IMR-90 (cell line): ENCODE data around the gene IL3RA. TPM values are rescaled to one million over a fixed set of nuclear protein-coding genes. Genes with fewer than 3 reads are reported as not detected.

Experiments
- ATAC-seq: fragments of 200-7000 bp; cut with Tn5 transposase; 2 replicates; pipeline ENCODE4 v1.9.1; 2020; ENCODE audit warnings: low read depth, mild to moderate bottlenecking, moderate library complexity
- BruUV-seq: library from RNA; stranded (reverse); fragments of 400-500 nt; replicated peaks from 2 replicates; lab custom pipeline; 2021; lab: Mats Ljungman, UMichigan
- CTCF ChIA-PET: fragments of 300-600 bp; formaldehyde crosslinking; extraction: SDS; loops from one replicate; lab custom pipeline; 2021; ENCODE audit warnings: antibody characterized with exemption; lab: Yijun Ruan, JAX
- POLR2A ChIA-PET: fragments of 300-600 bp; sonication (Branson Sonifier 250); formaldehyde crosslinking; loops from one replicate; lab custom pipeline; 2022; ENCODE audit warnings: antibody characterized with exemption; ENCODE audit not compliant: unreplicated experiment; lab: Charles Lee
- DNase-seq: peaks from one replicate; pipeline ENCODE4 v3.0.0; 2013
- H2AFZ ChIP-seq: replicated peaks from 2 replicates; pipeline ENCODE3; 2013; ENCODE audit warnings: low read length, mild to moderate bottlenecking; ENCODE audit not compliant: poor library complexity
- H2AK5ac ChIP-seq: 2 replicates; pipeline ENCODE4 v1.6.1; 2013; ENCODE audit warnings: low read depth, low read length, inconsistent platforms
- H2AK9ac ChIP-seq: replicated peaks from 2 replicates; pipeline ENCODE3; 2013; ENCODE audit warnings: mild to moderate bottlenecking, low read depth, low read length, moderate library complexity; ENCODE audit not compliant: poor library complexity
- H2BK120ac ChIP-seq: 2 replicates; pipeline ENCODE4 v1.6.1; 2013; ENCODE audit warnings: low read depth, low read length, inconsistent platforms
- H2BK15ac ChIP-seq: 3 replicates; pipeline ENCODE4 v1.6.1; 2013; ENCODE audit warnings: low read depth, low read length, inconsistent platforms
- H2BK20ac ChIP-seq: 2 replicates; pipeline ENCODE4 v1.6.1; 2013; ENCODE audit warnings: low read depth, mild to moderate bottlenecking, inconsistent platforms, low read length, moderate library complexity
- H2BK5ac ChIP-seq: 2 replicates; pipeline ENCODE4 v1.6.1; 2013; ENCODE audit warnings: mild to moderate bottlenecking, low read depth, low read length, inconsistent platforms; ENCODE audit not compliant: poor library complexity, severe bottlenecking
- H3K14ac ChIP-seq: replicated peaks from 2 replicates; pipeline ENCODE4 v1.6.1; 2013; ENCODE audit warnings: low read depth, low read length, inconsistent platforms
- H3K18ac ChIP-seq: 2 replicates; pipeline ENCODE4 v1.6.1; 2013; ENCODE audit warnings: low read depth, low read length, control low read depth
- H3K23ac ChIP-seq: 2 replicates; pipeline ENCODE4 v1.6.1; 2013; ENCODE audit warnings: low read depth, low read length, inconsistent platforms
- H3K27ac ChIP-seq: 2 replicates; pipeline ENCODE4 v1.5.1; 2013; ENCODE audit warnings: mild to moderate bottlenecking, control low read depth, low read length; ENCODE audit not compliant: insufficient read depth
- H3K27me3 ChIP-seq: 2 replicates; pipeline ENCODE4 v1.6.1; 2013; ENCODE audit warnings: low read length; ENCODE audit not compliant: control insufficient read depth, insufficient read depth
- H3K36me3 ChIP-seq: 2 replicates; pipeline ENCODE4 v1.6.1; 2013; ENCODE audit warnings: low read length, mixed read lengths; ENCODE audit not compliant: control insufficient read depth, insufficient read depth
- H3K4ac ChIP-seq: 2 replicates; pipeline ENCODE4 v1.6.1; 2013; ENCODE audit warnings: low read depth, low read length, inconsistent platforms
- H3K4me1 ChIP-seq: 2 replicates; pipeline ENCODE4 v1.6.1; 2013; ENCODE audit warnings: low read length, mixed read lengths; ENCODE audit not compliant: control insufficient read depth, insufficient read depth
- H3K4me2 ChIP-seq: 2 replicates; pipeline ENCODE4 v1.6.1; 2013; ENCODE audit warnings: low read depth, mild to moderate bottlenecking, control low read depth, low read length, moderate library complexity
- H3K4me3 ChIP-seq: 2 replicates; pipeline ENCODE4 v1.5.1; 2013; ENCODE audit warnings: low read depth, mild to moderate bottlenecking, control low read depth, low read length, moderate library complexity; ENCODE audit not compliant: insufficient read depth
- H3K56ac ChIP-seq: 2 replicates; pipeline ENCODE4 v1.6.1; 2013; ENCODE audit warnings: low read length, inconsistent platforms; ENCODE audit not compliant: insufficient read depth; ENCODE audit errors: extremely low read depth
- H3K79me1 ChIP-seq, 2 experiments: 2 replicates each; pipeline ENCODE4 v1.6.1; 2013; ENCODE audit warnings: low read length in 2 of 2, inconsistent platforms in 1 of 2, low read depth in 1 of 2
- H3K9ac ChIP-seq: 2 replicates; pipeline ENCODE4 v1.6.1; 2013; ENCODE audit warnings: low read depth, low read length, control low read depth
- H3K9me1 ChIP-seq: 2 replicates; pipeline ENCODE4 v1.6.1; 2013; ENCODE audit warnings: low read length, inconsistent platforms; ENCODE audit not compliant: insufficient read depth
- H3K9me3 ChIP-seq: 2 replicates; pipeline ENCODE4 v1.6.1; 2013; ENCODE audit warnings: low read length; ENCODE audit not compliant: control insufficient read depth, insufficient read depth
- H4K20me1 ChIP-seq: 2 replicates; pipeline ENCODE4 v1.6.1; 2013; ENCODE audit warnings: low read length, inconsistent platforms; ENCODE audit not compliant: insufficient read depth
- H4K5ac ChIP-seq: 2 replicates; pipeline ENCODE4 v1.6.1; 2013; ENCODE audit warnings: mild to moderate bottlenecking, low read depth, low read length, control low read depth
- H4K8ac ChIP-seq, 2 experiments: 2 replicates each; pipeline ENCODE4 v1.6.1; 2013; ENCODE audit warnings: low read depth in 2 of 2, low read length in 2 of 2, control low read depth in 1 of 2, inconsistent platforms in 1 of 2
- H4K91ac ChIP-seq: 2 replicates; pipeline ENCODE4 v1.6.1; 2013; ENCODE audit warnings: low read depth, low read length, inconsistent platforms; ENCODE audit not compliant: insufficient read depth
- BHLHE40 ChIP-seq: fragments of 150-350 bp; IDR thresholded peaks from 2 replicates; pipeline ENCODE4 v1.6.1; 2016; ENCODE audit warnings: mild to moderate bottlenecking, low read depth, low read length
- CEBPB ChIP-seq: IDR thresholded peaks from 2 replicates; pipeline ENCODE4 v1.6.1; 2012; ENCODE audit warnings: low read depth, low read length, improper control_type of control experiment
- CHD1 ChIP-seq: IDR thresholded peaks from 2 replicates; pipeline ENCODE4 v1.6.1; 2012; ENCODE audit warnings: low read depth, low read length, improper control_type of control experiment
- ELK1 ChIP-seq: fragments of 150-350 bp; IDR thresholded peaks from 2 replicates; pipeline ENCODE4 v1.6.1; 2016; ENCODE audit warnings: low read depth, mild to moderate bottlenecking, low read length, moderate library complexity, borderline replicate concordance
- FOS ChIP-seq: fragments of 150-350 bp; IDR thresholded peaks from 2 replicates; pipeline ENCODE4 v1.6.1; 2016; ENCODE audit warnings: low read depth, low read length
- MAFK ChIP-seq: IDR thresholded peaks from 2 replicates; pipeline ENCODE4 v1.6.1; 2012; ENCODE audit warnings: low read depth, low read length, improper control_type of control experiment
- MAZ ChIP-seq: IDR thresholded peaks from 2 replicates; pipeline ENCODE4 v1.6.1; 2012; ENCODE audit warnings: low read depth, mild to moderate bottlenecking, low read length, improper control_type of control experiment, moderate library complexity, borderline replicate concordance
- MXI1 ChIP-seq: IDR thresholded peaks from 2 replicates; pipeline ENCODE4 v1.6.1; 2012; ENCODE audit warnings: low read depth, mild to moderate bottlenecking, low read length, moderate library complexity, borderline replicate concordance
- NFE2L2 ChIP-seq: fragments of 150-350 bp; IDR thresholded peaks from 2 replicates; pipeline ENCODE4 v1.6.1; 2016; ENCODE audit warnings: low read depth, mild to moderate bottlenecking, low read length
- POLR2A ChIP-seq: IDR thresholded peaks from 2 replicates; pipeline ENCODE4 v1.6.1; 2012; ENCODE audit warnings: mild to moderate bottlenecking, low read depth, low read length
- RAD21 ChIP-seq: IDR thresholded peaks from 2 replicates; pipeline ENCODE4 v1.6.1; 2012; ENCODE audit warnings: low read length, improper control_type of control experiment
- RCOR1 ChIP-seq: IDR thresholded peaks from 2 replicates; pipeline ENCODE4 v1.6.1; 2012; ENCODE audit warnings: mild to moderate bottlenecking, low read length, improper control_type of control experiment; ENCODE audit not compliant: insufficient replicate concordance
- RFX5 ChIP-seq: IDR thresholded peaks from 2 replicates; pipeline ENCODE4 v1.8.0; 2012; ENCODE audit warnings: low read depth, mild to moderate bottlenecking, low read length, moderate library complexity
- SMC3 ChIP-seq: fragments of 150-350 bp; IDR thresholded peaks from 2 replicates; pipeline ENCODE4 v1.6.1; 2016; ENCODE audit warnings: low read depth, mild to moderate bottlenecking, antibody characterized with exemption, low read length, moderate library complexity
- USF2 ChIP-seq: fragments of 150-350 bp; IDR thresholded peaks from 2 replicates; pipeline ENCODE4 v1.6.1; 2017; ENCODE audit warnings: mild to moderate bottlenecking, antibody characterized with exemption, low read length, low read depth
- WGBS, 2 experiments: methylation state at CpG; one replicate each; pipeline versions ENCODE4 v1.1.5 to v1.1.7; 2013; ENCODE audit warnings: missing lambda C conversion rate in 2 of 2; ENCODE audit not compliant: insufficient read length in 1 of 2; ENCODE audit errors: extremely low coverage in 2 of 2; 5-methylcytosine and 5-hydroxymethylcytosine counted together
- dilution Hi-C: fragments of 300-500 bp; cut with HindIII; formaldehyde crosslinking; loops from one replicate; pipeline ENCODE4 v1.14.3; 2018; ENCODE audit warnings: low sequenced_read_pairs; ENCODE audit not compliant: unreplicated experiment
- in situ Hi-C: fragments of 300-500 bp; cut with MboI; formaldehyde crosslinking; loops from 3 replicates; pipeline ENCODE4 v1.14.3; 2019; ENCODE audit warnings: low sequenced_read_pairs, inconsistent platforms, mixed read lengths
- intact Hi-C: fragments of 100-400 bp; cut with micrococcal nuclease; formaldehyde crosslinking; loops from 2 replicates; pipeline ENCODE4 v1.10.0; 2022
- polyA plus RNA-seq, 3 experiments: library from polyadenylated mRNA; depleted of rRNA; stranded (reverse); fragments of >200 nt; gene quantifications; 2 replicates each; pipeline ENCODE4 v1.2.3, GENCODE V29; 2012; ENCODE audit warnings: low replicate concordance in 1 of 3
- total RNA-seq: library from RNA; depleted of rRNA; stranded (reverse); fragments of >200 nt; gene quantifications from 2 replicates; pipeline ENCODE4 v1.2.3, GENCODE V29; 2012
- TF ChIP-seq, protein P1 (sequence below): conservative IDR thresholded peaks from 2 replicates; pipeline ENCODE4 v1.5.1; 2012; ENCODE audit warnings: mild to moderate bottlenecking, low read depth, low read length, improper control_type of control experiment

IL3RA gene
- total and polyA plus RNA-seq, 2 of the 4 experiments (the other 2 are of a cell fraction): not detected

DNA sequence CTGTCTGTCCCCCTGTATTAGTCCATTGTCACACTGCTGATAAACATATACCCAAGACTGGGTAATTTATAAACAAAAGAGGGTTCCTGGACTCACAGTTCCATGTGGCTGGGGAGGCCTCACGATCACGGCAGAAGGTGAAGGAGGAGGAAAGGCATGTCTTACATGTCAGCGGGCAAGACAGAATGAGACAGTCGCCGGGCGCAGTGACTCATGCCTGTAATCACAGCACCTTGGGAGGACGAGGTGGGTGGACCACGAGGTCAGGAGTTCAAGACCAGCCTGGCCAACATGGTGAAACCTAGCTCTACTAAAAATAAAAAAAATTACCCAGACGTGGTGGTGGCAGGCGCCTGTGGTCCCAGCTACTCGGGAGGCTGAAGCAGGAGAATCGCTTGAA is 24.7 kb downstream of the IL3RA start:
- H3K4ac ChIP-seq: no peak overlapping the region
- H3K27me3 ChIP-seq: no peaks in the 10 kb centered on the region
- no peak overlapping the region for H3K4me2 ChIP-seq
- no peak overlapping the region for H3K27ac ChIP-seq
- no peaks in the 10 kb centered on the region for H3K79me1 ChIP-seq
- POLR2A ChIA-PET: no interaction called here
- no CpG with 5 or more reads among the region's 12 CpGs for WGBS, 2 experiments
- intact Hi-C loops: no loop called here
- no TSS peak for BruUV-seq
- H3K56ac ChIP-seq: no peak overlapping the region
- no peak overlapping the region for H3K14ac ChIP-seq
- DNase-seq (no peak), ATAC-seq (no peak; the same call in 1 of the 2 replicates)
- H4K8ac ChIP-seq: no peak overlapping the region
- no peak overlapping the region for H3K18ac ChIP-seq
- TF ChIP-seq RCOR1 (no peak), FOS (no peak), USF2 (no peak), ELK1 (no peak), SMC3 (no peak), BHLHE40 (no peak), RAD21 (no peak), NFE2L2 (no peak), POLR2A (no peak), CEBPB (no peak), RFX5 (no peak), MAFK (no peak), CHD1 (no peak), MAZ (no peak), MXI1 (no peak)
- TF ChIP-seq, protein P1, sequence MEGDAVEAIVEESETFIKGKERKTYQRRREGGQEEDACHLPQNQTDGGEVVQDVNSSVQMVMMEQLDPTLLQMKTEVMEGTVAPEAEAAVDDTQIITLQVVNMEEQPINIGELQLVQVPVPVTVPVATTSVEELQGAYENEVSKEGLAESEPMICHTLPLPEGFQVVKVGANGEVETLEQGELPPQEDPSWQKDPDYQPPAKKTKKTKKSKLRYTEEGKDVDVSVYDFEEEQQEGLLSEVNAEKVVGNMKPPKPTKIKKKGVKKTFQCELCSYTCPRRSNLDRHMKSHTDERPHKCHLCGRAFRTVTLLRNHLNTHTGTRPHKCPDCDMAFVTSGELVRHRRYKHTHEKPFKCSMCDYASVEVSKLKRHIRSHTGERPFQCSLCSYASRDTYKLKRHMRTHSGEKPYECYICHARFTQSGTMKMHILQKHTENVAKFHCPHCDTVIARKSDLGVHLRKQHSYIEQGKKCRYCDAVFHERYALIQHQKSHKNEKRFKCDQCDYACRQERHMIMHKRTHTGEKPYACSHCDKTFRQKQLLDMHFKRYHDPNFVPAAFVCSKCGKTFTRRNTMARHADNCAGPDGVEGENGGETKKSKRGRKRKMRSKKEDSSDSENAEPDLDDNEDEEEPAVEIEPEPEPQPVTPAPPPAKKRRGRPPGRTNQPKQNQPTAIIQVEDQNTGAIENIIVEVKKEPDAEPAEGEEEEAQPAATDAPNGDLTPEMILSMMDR: no peak
- no peak overlapping the region for H3K23ac ChIP-seq
- no peak overlapping the region for H2BK5ac ChIP-seq
- CTCF ChIA-PET: no interaction called here
- no peak overlapping the region for H4K91ac ChIP-seq
- no peaks in the 10 kb centered on the region for H3K9me1 ChIP-seq
- no peak overlapping the region for H2AK5ac ChIP-seq
- H4K20me1 ChIP-seq: no peaks in the 10 kb centered on the region
- no peak overlapping the region for H2BK15ac ChIP-seq
- no peak overlapping the region for H2AK9ac ChIP-seq
- dilution Hi-C loops: no loop called here
- no peak overlapping the region for H2AFZ ChIP-seq
- H2BK20ac ChIP-seq: no peak overlapping the region
- H2BK120ac ChIP-seq: no peak overlapping the region
- H3K9ac ChIP-seq: no peak overlapping the region
- no peaks in the 10 kb centered on the region for H3K4me1 ChIP-seq
- peaks cover 9% of the 10 kb centered on the region for H3K36me3 ChIP-seq
- in situ Hi-C loops: no loop called here
- H4K5ac ChIP-seq: no peak overlapping the region
- H3K4me3 ChIP-seq: no peak overlapping the region
- peaks cover 11% of the 10 kb centered on the region for H3K9me3 ChIP-seq
